ENCODE results near the gene AP3D1. TPM values are rescaled to one million over a fixed set of nuclear protein-coding genes. Genes with fewer than 3 reads are reported as not detected.

AP3D1 gene
- total and polyA plus RNA-seq, 9 of the 15 experiments (the other 6 are each of a cell fraction or from before 2014, with no cell fraction given): 1.2 to 86.1 (median 35.9) TPM

DNA sequence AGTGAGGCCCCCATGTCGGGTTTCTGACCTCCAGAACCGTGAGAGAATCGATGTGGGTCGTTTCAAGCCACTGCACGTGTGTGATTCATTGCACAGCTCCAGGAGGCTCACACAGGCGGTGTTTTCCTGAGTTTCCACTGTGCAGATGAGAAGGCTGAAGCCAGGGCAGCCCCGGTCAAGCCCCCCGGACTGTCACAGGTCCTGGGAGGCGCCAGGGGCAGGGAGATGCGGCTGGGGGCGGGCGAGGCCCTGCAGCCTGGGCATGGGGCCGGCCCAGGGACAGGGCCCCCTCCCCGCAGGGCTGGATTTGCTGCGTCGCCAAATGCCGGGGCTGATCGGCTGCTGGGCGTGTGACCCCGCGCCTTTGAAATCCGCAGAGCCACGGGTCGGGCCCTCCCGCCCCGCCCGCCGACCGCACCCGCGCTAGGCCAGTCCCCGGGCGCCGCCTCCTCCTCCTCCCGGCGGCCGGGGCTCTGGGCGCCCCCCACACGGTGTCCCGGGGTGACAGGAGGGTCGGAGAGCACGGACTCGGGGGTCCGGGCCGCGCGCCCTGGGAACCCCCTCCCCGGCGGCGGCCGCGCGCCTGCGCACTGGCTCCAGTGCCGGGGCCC lies 90.4 kb downstream of the AP3D1 start (continued):
- TF ChIP-seq, protein P1, sequence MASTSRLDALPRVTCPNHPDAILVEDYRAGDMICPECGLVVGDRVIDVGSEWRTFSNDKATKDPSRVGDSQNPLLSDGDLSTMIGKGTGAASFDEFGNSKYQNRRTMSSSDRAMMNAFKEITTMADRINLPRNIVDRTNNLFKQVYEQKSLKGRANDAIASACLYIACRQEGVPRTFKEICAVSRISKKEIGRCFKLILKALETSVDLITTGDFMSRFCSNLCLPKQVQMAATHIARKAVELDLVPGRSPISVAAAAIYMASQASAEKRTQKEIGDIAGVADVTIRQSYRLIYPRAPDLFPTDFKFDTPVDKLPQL (IDR thresholded peaks at IDR 0.05; ENCODE audit: extremely low read depth, insufficient read length): no peak
- TF ChIP-seq KLF10 (CRISPR knock-in tag; IDR thresholded peaks at IDR 0.05) (no peak), OTX1 (CRISPR knock-in tag; IDR thresholded peaks at IDR 0.05) (no peak), XRCC3 (IDR thresholded peaks at IDR 0.05) (no peak), POLR2B (IDR thresholded peaks at IDR 0.05; ENCODE audit: low read depth, partially characterized antibody) (peak; percentile 41), ESRRB (CRISPR knock-in tag; IDR thresholded peaks at IDR 0.05; ENCODE audit: borderline replicate concordance) (no peak), SMAD2 (IDR thresholded peaks at IDR 0.05; ENCODE audit: low read depth, low read length) (no peak), ZNF282 (CRISPR knock-in tag; IDR thresholded peaks at IDR 0.05) (no peak), RBM22 (IDR thresholded peaks at IDR 0.05; ENCODE audit: low read depth, low read length, poor library complexity, severe bottlenecking) (no peak), HCFC1 (IDR thresholded peaks at IDR 0.05; ENCODE audit: low read depth, low read length) (no peak; the same call in 1 of the 2 replicates), FOXO4 (CRISPR knock-in tag; IDR thresholded peaks at IDR 0.05) (no peak), XRCC4 (IDR thresholded peaks at IDR 0.05; ENCODE audit: extremely low read depth, insufficient read depth, insufficient read length) (no peak), NR1H2 (CRISPR knock-in tag; IDR thresholded peaks at IDR 0.05) (no peak), NFYB (IDR thresholded peaks at IDR 0.05; ENCODE audit: extremely low read depth, insufficient read length) (no peak), MAFG (tag; conservative IDR thresholded peaks at IDR 0.05) (no peak), ZNF347 (CRISPR knock-in tag; IDR thresholded peaks at IDR 0.05; ENCODE audit: low read depth) (no peak), MAFF (IDR thresholded peaks at IDR 0.05; ENCODE audit: low read length) (no peak), ZNF165 (CRISPR knock-in tag; IDR thresholded peaks at IDR 0.05; ENCODE audit: borderline replicate concordance) (no peak)
- TF ChIP-seq, protein P2, sequence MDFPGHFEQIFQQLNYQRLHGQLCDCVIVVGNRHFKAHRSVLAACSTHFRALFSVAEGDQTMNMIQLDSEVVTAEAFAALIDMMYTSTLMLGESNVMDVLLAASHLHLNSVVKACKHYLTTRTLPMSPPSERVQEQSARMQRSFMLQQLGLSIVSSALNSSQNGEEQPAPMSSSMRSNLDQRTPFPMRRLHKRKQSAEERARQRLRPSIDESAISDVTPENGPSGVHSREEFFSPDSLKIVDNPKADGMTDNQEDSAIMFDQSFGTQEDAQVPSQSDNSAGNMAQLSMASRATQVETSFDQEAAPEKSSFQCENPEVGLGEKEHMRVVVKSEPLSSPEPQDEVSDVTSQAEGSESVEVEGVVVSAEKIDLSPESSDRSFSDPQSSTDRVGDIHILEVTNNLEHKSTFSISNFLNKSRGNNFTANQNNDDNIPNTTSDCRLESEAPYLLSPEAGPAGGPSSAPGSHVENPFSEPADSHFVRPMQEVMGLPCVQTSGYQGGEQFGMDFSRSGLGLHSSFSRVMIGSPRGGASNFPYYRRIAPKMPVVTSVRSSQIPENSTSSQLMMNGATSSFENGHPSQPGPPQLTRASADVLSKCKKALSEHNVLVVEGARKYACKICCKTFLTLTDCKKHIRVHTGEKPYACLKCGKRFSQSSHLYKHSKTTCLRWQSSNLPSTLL (IDR thresholded peaks at IDR 0.05): no peak
- TF ChIP-seq, protein P3, sequence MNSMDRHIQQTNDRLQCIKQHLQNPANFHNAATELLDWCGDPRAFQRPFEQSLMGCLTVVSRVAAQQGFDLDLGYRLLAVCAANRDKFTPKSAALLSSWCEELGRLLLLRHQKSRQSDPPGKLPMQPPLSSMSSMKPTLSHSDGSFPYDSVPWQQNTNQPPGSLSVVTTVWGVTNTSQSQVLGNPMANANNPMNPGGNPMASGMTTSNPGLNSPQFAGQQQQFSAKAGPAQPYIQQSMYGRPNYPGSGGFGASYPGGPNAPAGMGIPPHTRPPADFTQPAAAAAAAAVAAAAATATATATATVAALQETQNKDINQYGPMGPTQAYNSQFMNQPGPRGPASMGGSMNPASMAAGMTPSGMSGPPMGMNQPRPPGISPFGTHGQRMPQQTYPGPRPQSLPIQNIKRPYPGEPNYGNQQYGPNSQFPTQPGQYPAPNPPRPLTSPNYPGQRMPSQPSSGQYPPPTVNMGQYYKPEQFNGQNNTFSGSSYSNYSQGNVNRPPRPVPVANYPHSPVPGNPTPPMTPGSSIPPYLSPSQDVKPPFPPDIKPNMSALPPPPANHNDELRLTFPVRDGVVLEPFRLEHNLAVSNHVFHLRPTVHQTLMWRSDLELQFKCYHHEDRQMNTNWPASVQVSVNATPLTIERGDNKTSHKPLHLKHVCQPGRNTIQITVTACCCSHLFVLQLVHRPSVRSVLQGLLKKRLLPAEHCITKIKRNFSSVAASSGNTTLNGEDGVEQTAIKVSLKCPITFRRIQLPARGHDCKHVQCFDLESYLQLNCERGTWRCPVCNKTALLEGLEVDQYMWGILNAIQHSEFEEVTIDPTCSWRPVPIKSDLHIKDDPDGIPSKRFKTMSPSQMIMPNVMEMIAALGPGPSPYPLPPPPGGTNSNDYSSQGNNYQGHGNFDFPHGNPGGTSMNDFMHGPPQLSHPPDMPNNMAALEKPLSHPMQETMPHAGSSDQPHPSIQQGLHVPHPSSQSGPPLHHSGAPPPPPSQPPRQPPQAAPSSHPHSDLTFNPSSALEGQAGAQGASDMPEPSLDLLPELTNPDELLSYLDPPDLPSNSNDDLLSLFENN (IDR thresholded peaks at IDR 0.05; ENCODE audit: low read depth in 2 of 2, low read length in 2 of 2): peak in 1 of 2 experiments; percentile 40; a peak in 1 of 4 replicates
